ENCODE measurements around the gene PAGR1. TPM values are rescaled to one million over a fixed set of nuclear protein-coding genes. Genes with fewer than 3 reads are reported as not detected.

Gene PAGR1
- polyA plus RNA-seq, 1 donor from 2014 or later = 86.8 TPM

- H3F3A ChIP-seq (ENCODE audit: insufficient read depth, low read length, poor library complexity, severe bottlenecking) = peaks cover 7% of the 10 kb centered on the region
- H3K4me2 ChIP-seq (ENCODE audit: low read length) = peak within 1 kb of the TSS; percentile 69
- H3K9me3 ChIP-seq (ENCODE audit: low read length) = no peaks in the 10 kb centered on the region
- no peaks in the 10 kb centered on the region for H3K27me3 ChIP-seq (ENCODE audit: insufficient read depth, low read depth, low read length)
- H3K36me3 ChIP-seq (ENCODE audit: insufficient read depth, low read length) = no peaks in the 10 kb centered on the region
- peak within 1 kb of the TSS; percentile 100 for H3K4me3 ChIP-seq (ENCODE audit: low read length)
- H3K79me2 ChIP-seq (replicated peaks; ENCODE audit: insufficient read depth, low read length) = peaks cover 25% of the 10 kb centered on the region
- H3K27ac ChIP-seq (ENCODE audit: low read length) = peak within 1 kb of the TSS; percentile 98
- TF ChIP-seq EP300 (conservative IDR thresholded peaks at IDR 0.05; ENCODE audit: poor library complexity, severe bottlenecking) = no peak
- no peak for TF ChIP-seq CTCF (IDR thresholded peaks at IDR 0.05; ENCODE audit: poor library complexity, severe bottlenecking)
- no peak for TF ChIP-seq MXI1 (conservative IDR thresholded peaks at IDR 0.05; ENCODE audit: poor library complexity, severe bottlenecking)
- TF ChIP-seq SMC3 (conservative IDR thresholded peaks at IDR 0.05; ENCODE audit: poor library complexity) = no peak
- no peak for TF ChIP-seq TAF1 (IDR thresholded peaks at IDR 0.05; ENCODE audit: low read depth)
- no peak for TF ChIP-seq RAD21 (conservative IDR thresholded peaks at IDR 0.05)
- H4K20me1 ChIP-seq (ENCODE audit: insufficient read depth) = peaks cover 3% of the 10 kb centered on the region
- no peaks in the 10 kb centered on the region for H3K9me2 ChIP-seq (ENCODE audit: insufficient read depth, low read length)
- H3K9ac ChIP-seq (ENCODE audit: low read length) = peak within 1 kb of the TSS; percentile 99
- H2AFZ ChIP-seq (ENCODE audit: low read depth, low read length) = no peak within 1 kb of the TSS
Observed at GRCh38 chr16:29806099-29806579, 9.8 kb upstream of the PAGR1 start, which contains the start of gene MAZ. MAZ (plus strand) TSS chr16:29806529; CDS start chr16:29806702, 173 bp downstream.

GRCh38 chr16:29806641-29807425 lies 9.1 kb upstream of the PAGR1 start:
- Histone ChIP-seq H3K9me2 (ENCODE audit: insufficient read depth, low read length) (no peaks in the 10 kb centered on the region), H3K27ac (ENCODE audit: low read length) (peak overlapping the region; percentile 88), H3K36me3 (ENCODE audit: insufficient read depth, low read length) (no peaks in the 10 kb centered on the region), H3K9me3 (ENCODE audit: low read length) (no peaks in the 10 kb centered on the region), H3K79me2 (replicated peaks; ENCODE audit: insufficient read depth, low read length) (peaks cover 25% of the 10 kb centered on the region), H3F3A (ENCODE audit: insufficient read depth, low read length, poor library complexity, severe bottlenecking) (peaks cover 7% of the 10 kb centered on the region), H4K20me1 (ENCODE audit: insufficient read depth) (peaks cover 3% of the 10 kb centered on the region), H3K4me3 (ENCODE audit: low read length) (peak overlapping the region; percentile 100), H2AFZ (ENCODE audit: low read depth, low read length) (no peak overlapping the region), H3K4me2 (ENCODE audit: low read length) (peak overlapping the region; percentile 69), H3K9ac (ENCODE audit: low read length) (peak overlapping the region; percentile 99), H3K27me3 (ENCODE audit: insufficient read depth, low read depth, low read length) (no peaks in the 10 kb centered on the region)
- TF ChIP-seq POLR2AphosphoS5 (IDR thresholded peaks at IDR 0.05) (no peak), REST (IDR thresholded peaks at IDR 0.05; ENCODE audit: borderline replicate concordance) (peak; percentile 26)
